Adipose tissue (tissue), 3 donors: ENCODE measurements around the gene ZNF189. TPM values are rescaled to one million over a fixed set of nuclear protein-coding genes. Genes with fewer than 3 reads are reported as not detected.

Experiments
- H3K27ac ChIP-seq: one replicate; pipeline ENCODE4 v1.5.1; 2013; ENCODE audit warnings: low read depth, low read length
- WGBS, 3 donors: extraction: QIAGEN DNeasy Blood & Tissue Kit; methylation state at CpG; one replicate each; pipeline ENCODE4 v1.1.7; 2013; 5-methylcytosine and 5-hydroxymethylcytosine counted together
- polyA plus RNA-seq, 3 donors: library from polyadenylated mRNA; stranded (reverse); fragments of 200-250 nt; gene quantifications; one replicate each; pipeline ENCODE4 v1.2.3, GENCODE V29; 2013
- donor health status: healthy with polysubstance abuse.
- donor health status: Bipolar disorder and iron deficiency.
- donor health status: healthy.

Gene ZNF189
- polyA plus RNA-seq, 3 donors = 7.9 to 14.2 (median 8.4) TPM

DNA sequence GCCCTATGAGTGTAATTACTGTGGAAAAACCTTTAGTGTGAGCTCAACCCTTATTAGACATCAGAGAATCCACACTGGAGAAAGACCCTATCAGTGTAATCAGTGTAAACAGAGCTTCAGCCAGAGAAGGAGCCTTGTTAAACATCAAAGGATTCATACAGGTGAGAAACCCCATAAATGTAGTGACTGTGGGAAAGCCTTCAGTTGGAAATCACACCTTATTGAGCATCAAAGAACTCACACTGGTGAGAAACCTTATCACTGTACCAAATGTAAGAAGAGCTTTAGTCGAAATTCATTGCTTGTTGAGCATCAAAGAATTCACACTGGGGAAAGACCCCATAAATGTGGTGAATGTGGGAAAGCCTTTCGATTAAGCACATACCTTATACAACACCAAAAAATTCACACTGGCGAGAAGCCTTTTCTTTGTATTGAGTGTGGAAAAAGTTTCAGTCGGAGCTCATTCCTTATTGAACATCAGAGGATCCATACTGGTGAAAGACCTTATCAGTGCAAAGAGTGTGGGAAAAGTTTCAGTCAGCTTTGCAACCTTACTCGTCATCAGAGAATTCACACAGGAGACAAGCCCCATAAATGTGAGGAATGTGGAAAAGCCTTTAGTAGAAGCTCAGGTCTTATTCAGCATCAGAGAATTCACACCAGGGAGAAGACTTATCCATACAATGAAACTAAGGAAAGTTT is 9.9 kb downstream of the ZNF189 start:
- WGBS, 3 donors = 97% methylated on average over 5 of the region's 5 CpGs
- no peak overlapping the region for H3K27ac ChIP-seq

DNA sequence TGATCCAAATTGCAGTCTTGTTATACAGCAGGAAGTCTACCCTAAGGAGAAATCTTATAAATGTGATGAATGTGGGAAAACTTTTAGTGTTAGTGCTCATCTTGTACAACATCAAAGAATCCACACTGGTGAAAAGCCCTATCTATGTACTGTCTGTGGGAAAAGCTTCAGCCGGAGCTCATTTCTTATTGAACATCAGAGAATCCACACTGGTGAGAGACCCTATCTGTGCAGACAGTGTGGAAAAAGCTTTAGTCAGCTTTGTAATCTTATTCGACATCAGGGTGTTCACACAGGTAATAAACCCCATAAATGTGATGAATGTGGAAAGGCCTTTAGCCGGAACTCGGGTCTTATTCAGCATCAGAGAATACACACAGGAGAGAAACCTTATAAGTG is 10.4 kb downstream of the ZNF189 start:
- no peak overlapping the region for H3K27ac ChIP-seq
- whole genome bisulfite sequencing, 3 donors = 97 to 99% (median 97%) methylated on average over 4 of the region's 4 CpGs

DNA sequence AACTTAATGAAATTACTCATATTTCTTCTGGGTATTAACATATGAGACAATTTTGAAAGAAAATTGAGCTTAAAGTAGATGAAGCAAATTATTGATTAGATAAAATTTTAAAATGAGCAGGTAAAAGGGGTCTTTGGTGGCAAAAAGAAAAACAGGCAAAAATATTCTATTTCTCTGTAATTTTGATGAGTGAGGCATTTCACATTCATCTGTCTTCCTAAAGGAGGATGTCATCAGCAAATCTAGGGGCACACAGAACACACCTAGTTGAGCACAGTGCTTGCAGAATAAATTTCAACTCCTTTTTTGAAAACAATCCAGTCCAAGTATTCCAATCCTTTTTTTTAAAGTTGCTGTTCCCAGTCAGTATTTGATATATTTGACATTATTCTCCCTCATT is 16.2 kb downstream of the ZNF189 start:
- no peak overlapping the region for H3K27ac ChIP-seq

DNA sequence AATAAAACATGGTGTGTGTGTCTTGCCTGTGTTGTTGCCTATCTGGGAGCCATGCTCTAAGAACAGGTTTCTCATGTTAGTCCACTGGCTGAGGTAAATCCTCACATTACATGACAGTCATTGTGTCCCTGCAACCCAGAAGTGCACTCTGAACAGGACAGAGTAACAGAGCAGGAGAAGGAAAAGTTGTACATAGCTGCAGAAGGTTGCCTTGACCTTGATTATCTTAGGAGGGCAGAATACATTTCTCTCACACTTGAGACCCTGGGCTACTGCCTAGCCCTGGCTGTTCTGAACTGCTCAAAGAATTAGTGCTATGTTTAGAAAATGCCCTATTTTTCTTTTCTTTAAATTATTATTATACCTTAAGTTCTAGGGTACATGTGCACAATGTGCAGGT is 16.9 kb downstream of the ZNF189 start:
- H3K27ac ChIP-seq = no peak overlapping the region

DNA sequence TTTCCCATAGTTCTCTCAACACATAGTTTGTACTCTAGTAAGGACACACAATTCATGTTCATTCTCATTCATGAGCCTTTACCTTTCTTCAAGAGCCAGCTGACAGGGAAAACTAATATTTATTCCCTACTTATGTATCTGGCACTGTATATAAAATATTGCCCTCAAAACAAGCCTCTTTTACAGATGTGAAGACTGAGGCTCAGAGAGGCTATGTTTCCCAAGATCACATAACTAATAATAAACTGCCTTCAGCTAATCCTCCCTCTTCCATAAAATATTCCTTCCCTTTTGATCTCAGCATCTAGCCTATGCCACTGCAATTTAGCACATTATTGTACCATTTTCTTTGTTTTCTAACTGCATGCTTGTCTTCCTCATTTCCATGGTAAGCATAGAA is 18.7 kb downstream of the ZNF189 start:
- H3K27ac ChIP-seq = no peak overlapping the region

DNA sequence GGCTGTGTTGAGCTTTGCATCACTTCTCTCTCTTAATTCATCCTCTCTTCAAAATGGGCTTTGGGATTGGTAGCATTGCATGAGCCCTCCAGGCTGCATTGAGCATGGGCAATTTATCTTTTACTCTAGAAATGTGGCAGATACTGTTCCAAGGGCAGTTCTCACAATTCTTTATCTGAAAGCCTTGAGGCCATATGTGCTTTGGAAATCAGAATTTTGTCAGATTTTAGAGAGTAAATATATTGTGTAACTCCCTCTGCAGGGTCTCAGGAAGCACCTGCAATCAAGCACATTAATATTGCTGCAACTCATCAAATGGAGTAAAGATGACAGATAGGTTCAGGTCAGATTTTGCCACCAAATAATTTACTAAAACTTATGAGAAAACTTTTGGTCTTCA is 19.3 kb downstream of the ZNF189 start:
- no peak overlapping the region for H3K27ac ChIP-seq

DNA sequence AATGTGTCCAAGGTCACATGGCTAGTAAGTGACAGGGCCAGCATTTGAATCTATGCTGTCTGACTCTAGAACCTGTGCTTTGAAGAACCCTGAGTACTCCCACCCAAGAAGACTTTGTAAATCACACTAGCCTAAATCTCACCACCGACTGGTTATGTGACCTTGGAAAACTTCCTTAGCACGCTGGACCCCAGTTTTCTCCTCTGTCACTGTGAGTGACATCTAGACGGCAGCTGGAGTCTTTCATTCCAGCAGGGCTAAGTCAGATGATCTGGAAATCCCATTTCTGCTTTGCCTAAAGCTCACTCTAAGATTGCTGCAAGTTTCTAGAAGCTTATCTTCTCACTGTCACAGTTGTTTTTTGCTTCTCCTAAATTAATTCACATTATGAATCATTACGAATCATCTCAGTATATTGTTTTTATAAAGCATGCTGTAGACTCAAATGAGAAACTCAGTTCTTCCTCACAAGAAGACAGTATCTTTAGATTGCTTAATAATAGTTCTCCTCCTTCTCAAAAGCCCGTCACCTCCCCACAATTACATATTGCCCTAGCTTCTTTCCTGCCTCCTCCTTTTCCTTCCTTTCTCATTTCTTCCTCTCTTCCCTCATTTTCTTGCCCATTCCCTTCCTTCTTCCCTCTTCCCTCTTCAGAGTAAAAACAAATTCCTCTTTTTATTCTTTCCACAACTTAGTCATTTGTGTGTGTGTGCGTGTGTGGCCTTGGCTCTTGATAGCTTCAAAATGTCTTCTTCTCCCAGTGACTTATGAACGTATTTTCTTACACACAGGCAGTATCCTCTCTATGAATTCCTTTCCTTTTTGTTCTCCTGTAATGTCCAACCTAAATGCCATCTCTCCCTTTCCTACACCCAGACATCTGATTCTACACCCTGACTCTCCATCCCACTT is 20.1 kb downstream of the ZNF189 start:
- H3K27ac ChIP-seq = no peak overlapping the region
- WGBS, 3 donors = 64 to 70% (median 67%) methylated on average over 7 of the region's 7 CpGs

DNA sequence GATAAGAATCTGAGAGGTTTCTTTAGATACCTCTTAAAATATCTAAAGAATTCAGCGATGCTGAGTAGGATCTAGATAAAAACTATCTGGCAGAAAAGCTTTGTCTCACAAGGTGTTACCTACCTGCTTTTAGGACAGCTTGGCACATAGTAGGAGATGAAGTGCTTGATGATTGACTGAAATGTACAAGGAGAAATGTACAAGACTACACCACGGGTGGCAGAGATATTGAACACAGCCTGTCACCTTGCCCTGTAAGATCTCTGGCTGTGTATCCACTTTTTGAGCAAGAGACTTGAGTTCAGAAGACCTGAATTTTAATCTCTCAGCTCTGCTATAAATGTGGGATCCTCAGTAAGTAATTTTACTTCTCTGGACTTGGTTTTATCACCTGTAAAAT is 21.2 kb downstream of the ZNF189 start:
- H3K27ac ChIP-seq = no peak overlapping the region
- WGBS, 3 donors = 82 to 97% (median 91%) methylated on average over 2 of the region's 2 CpGs

DNA sequence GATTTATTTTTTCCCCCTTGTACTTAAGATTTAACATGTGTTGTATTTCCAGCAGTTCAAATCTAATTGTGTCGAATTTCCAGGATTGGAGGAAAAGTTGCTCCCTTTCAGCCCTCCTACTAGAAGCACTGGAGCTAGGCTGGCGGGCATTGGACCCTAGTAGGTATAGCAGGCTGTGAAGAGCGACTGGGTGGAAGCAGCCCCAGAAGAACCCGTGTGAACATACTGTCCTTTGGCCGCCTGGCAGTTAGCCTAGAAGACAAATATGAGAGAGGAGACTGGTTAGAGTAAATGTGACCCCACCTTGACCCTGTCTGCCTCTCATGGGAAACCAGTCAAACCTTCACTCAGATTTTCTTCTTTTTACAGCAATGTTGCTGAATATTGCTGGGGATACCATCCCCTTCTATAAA is 23.0 kb downstream of the ZNF189 start:
- WGBS, 3 donors = 45 to 81% (median 78%) methylated on average over 5 of the region's 5 CpGs
- H3K27ac ChIP-seq = no peak overlapping the region

DNA sequence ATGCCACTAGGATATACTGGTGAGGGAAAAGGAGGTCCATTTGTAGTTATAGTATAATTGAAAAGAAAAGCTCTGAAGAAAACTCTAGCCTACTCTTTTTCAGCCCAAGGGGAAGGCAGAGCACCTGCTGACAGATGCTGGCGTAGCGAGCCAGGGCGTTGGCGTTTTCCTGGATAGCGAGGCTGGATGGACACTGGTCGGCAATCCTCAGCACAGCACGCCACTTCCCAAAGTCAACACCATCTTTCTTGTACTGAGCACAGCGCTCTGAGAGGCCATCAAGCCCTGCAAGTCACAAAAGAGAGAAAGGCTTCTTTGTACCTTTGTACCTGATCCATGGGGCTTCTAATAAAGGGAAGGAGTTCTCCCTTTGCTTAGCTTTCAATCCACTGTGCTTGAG is 28.7 kb downstream of the ZNF189 start:
- no peak overlapping the region for H3K27ac ChIP-seq

DNA sequence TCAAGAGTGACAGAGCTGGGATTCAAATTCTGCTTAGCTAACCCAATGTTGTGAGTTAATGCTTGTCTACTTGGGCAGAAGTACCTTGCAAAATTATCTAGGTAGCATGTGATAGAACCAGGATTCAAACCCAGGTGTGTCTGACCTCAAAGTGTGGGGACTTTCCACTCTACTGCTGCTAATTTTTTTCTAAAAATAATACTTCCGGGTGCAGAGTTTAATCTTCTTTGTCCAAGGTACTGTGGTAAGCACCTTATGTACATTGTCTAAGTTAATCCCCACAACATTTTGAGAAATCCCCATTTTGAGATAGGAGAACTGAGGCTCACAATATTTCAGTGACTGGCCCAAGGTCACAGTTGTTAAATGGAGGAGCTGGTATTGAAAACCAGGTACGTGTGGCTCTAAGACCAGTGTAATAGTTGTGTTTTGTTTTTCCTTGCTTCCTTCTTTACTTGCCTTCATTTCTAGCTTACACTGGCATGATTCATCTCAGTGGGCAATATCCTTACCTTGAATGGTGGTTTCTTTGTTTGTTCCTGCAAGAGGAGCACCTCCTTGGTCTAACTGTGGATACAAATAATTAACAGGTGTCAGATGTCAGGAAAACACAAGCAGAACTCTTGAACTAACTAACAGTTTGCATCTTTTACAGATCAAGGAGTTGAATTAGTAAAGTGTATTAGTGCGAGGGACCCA is 29.5 kb downstream of the ZNF189 start:
- 85 to 89% (median 89%) methylated on average over 3 of the region's 3 CpGs for WGBS, 3 donors
- no peak overlapping the region for H3K27ac ChIP-seq

More for the DNA sequence above, 28.7 kb downstream of the ZNF189 start:
- 93 to 98% (median 93%) methylated on average over 8 of the region's 8 CpGs for WGBS, 3 donors

DNA sequence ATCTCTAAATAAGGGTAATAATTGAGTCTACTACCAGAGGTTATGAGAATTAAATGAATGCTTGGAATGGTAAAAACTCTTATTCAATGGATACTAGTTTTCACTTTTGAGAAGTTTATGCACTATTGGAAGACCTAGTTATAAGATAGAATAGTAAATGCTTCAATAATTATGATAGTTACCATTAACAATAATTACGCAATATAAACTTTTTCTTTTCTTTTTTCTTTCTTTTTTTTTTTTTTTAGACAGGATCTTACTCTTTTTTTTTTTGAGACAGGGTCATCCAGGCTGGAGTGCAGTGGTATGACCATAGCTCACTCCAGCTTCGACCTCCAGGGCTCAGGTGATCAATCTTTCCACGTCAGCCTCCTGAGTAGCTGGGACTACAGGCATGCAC is 30.3 kb downstream of the ZNF189 start:
- WGBS, 3 donors = 71 to 84% (median 76%) methylated on average over 3 of the region's 3 CpGs
- H3K27ac ChIP-seq = no peak overlapping the region

DNA sequence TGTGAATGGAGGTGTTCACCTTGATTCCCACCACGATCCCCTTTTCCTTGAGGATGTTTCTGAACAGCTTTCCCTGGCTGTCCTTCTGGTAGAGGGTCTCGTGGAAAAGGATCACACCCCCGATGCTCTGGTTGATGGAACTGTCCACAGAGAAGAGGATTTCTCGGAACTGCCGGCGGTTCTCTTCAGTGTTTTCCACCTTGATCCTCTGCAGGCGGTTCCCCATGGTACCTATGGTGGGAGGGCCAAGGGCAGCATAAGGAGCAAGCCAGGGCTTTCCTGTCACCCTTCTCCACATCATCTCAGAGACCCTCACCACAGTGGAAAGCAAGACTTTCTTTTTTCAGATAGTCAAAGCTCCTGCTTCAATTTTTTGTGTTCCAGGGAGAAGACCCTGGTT is 31.1 kb downstream of the ZNF189 start:
- H3K27ac ChIP-seq = no peak overlapping the region
- WGBS, 3 donors = 85 to 94% (median 93%) methylated on average over 7 of the region's 7 CpGs

DNA sequence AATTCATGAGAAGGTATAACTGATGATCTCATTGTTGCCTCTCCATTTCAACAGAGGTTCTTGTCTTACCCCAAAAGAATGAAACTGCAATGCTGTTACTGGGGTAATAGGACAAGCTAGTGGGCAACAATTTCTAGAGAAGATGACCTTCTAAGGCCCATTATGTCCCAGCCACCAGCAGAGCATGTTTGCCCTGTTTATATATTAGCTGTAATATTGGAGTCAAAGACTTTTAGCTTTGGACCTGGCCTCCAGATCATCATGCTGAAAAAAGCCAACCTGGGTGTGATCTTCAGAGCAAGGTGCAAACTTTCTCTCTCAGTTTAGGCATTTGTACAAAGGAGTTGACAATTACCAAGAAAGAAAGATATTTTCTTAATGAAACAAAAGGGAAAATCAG is 33.5 kb downstream of the ZNF189 start:
- no peak overlapping the region for H3K27ac ChIP-seq

DNA sequence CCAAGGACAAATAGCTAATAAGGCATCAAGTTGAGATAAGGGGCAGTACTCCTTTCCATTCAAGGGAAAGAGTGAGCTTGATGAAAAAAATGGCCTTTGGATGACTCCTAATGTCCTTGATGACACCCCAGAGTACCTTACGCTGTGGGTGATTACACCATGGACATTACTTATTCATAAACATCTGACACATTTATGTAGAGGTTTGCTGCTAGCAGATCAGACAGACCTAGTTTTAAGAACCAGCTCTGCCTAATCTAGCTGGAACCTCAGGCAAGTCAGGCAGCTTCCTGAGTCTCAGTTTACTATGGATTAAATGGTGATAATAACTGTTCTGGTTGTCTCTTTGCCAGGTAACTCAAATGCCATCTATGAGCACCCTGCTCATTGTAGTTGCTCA is 34.1 kb downstream of the ZNF189 start:
- WGBS, 3 donors = 55 to 90% (median 83%) methylated on average over 1 of the region's 1 CpG
- no peak overlapping the region for H3K27ac ChIP-seq

DNA sequence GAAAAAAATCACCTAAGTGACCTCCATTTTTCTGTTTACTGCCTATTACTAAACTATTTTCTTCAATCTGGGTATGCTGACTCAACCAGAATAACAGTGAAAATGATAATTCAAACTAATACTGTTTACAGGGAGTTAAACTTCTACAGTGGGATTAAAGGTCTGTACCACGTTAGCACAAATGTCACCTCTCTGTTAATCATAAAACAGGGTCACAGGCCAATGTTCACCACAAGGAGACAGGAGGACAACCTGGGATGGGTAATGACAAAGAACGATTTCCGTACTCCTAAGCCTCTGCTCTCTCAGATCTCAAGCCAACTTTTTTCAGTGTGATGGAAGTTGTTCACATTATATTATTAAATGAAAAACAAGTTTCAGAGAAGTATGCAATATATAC is 34.6 kb downstream of the ZNF189 start:
- 71 to 85% (median 79%) methylated on average over 3 of the region's 3 CpGs for WGBS, 3 donors
- no peak overlapping the region for H3K27ac ChIP-seq

DNA sequence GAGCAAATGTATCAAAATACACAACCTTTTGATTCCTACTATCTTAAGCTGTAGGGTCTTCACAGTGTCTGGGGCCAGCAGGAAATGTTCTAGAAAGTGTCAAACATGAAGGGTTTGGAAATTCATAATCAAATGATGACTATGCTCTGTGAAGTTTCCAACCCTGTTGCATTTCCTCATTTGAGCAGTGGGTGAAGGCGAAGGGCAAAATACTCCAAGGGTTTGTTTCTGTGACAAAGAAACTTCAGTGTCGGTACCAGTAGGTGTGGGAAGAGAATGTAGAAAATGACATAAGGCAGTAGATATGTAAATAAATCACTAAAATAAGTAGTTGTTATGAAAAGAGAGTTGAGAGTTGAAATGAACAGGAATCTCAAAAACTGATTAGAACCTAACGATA is 36.3 kb downstream of the ZNF189 start:
- WGBS, 3 donors = 52 to 75% (median 73%) methylated on average over 3 of the region's 3 CpGs
- no peak overlapping the region for H3K27ac ChIP-seq

DNA sequence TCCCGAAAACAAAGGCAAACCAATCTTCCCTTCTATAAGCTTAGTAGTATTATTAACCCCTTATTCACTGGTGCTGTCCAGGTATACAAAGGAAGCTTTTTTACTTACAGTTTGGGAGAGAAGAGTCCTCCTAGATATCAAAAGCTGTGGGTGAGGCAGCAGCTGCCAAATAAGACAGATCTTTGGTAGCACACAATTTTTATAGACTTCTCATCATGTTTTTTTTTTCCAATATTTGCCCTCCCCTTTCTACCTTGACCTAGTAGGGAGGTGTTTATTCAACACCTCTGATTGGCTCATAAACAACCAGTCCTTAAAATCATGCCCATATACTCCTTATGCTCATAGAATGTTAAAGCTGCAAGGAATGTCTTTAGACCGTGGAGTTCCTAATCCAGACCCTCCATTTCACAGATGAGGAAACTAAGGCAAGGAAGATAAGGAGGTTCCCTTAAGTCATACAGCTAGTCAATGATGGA is 37.0 kb downstream of the ZNF189 start, which contains the start of gene ALDOB:
Gene ALDOB, minus strand, starts transcription at position 174 of the 479 bp plus-strand sequence. CDS start 4,887 bp downstream, outside the sequence.
- H3K27ac ChIP-seq = no peak within 1 kb of the TSS
- 55 to 67% (median 66%) methylated on average over 2 of the region's 2 CpGs for WGBS, 3 donors

DNA sequence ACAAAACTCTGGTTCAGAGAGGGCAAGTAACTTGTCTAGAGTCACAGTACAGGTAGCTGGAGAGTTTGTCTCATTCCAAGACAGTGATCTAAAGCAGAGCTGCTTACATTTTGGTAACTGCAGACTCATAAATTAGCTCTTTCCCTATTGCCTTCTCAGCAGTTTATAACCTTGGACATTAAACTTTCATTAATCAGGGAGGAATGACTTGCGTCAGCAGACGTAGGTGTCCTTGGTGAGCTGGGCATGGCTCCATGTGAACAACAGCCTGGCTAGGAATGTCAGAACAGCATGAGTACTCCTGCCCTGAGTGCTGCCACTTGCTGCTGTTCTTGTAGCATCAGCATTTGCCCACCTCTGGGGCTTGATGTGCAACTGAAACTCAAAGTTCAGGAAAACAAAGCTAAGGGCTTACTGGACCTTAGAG is 39.2 kb downstream of the ZNF189 start:
- H3K27ac ChIP-seq = no peak overlapping the region
- 27 to 69% (median 64%) methylated on average over 2 of the region's 2 CpGs for WGBS, 3 donors
